WTC11 (cell line): ENCODE data around the gene HMCN1. TPM values are rescaled to one million over a fixed set of nuclear protein-coding genes. Genes with fewer than 3 reads are reported as not detected.

Experiments
- ATAC-seq: fragments of 200-7000 bp; cut with Tn5 transposase; 2 replicates; pipeline ENCODE4 v1.10.0; 2021; ENCODE audit warnings: mild to moderate bottlenecking, moderate library complexity
- CTCF ChIA-PET: fragments of 300-600 bp; sonication (Branson Sonifier 250); formaldehyde crosslinking; loops from one replicate; lab custom pipeline; 2021; ENCODE audit warnings: antibody characterized with exemption; lab: Charles Lee
- POLR2A ChIA-PET: fragments of 350-600 bp; sonication (Branson Sonifier 250); formaldehyde crosslinking; loops from one replicate; lab custom pipeline; 2021; ENCODE audit warnings: antibody characterized with exemption; lab: Charles Lee
- DNase-seq: peaks from one replicate; pipeline ENCODE4 v3.0.0; 2021; ENCODE audit warnings: low spot score
- H3K27ac Mint-ChIP-seq: 2 replicates; pipeline ENCODE4 v1.8.0; 2021; ENCODE audit warnings: mixed read lengths
- H3K27me3 Mint-ChIP-seq: 2 replicates; pipeline ENCODE4 v1.8.0; 2021; ENCODE audit warnings: low read depth, mild to moderate bottlenecking, moderate library complexity, mixed read lengths
- H3K36me3 Mint-ChIP-seq: 2 replicates; pipeline ENCODE4 v1.8.0; 2021; ENCODE audit warnings: mixed read lengths
- H3K4me1 Mint-ChIP-seq: 2 replicates; pipeline ENCODE4 v1.8.0; 2022; ENCODE audit warnings: mixed read lengths
- H3K4me3 Mint-ChIP-seq: 2 replicates; pipeline ENCODE4 v1.8.0; 2021; ENCODE audit warnings: mild to moderate bottlenecking, moderate library complexity, mixed read lengths
- H3K9me3 Mint-ChIP-seq: 2 replicates; pipeline ENCODE4 v1.8.0; 2021; ENCODE audit warnings: mixed read lengths
- EMX1 ChIP-seq: fragments of 250-450 bp; sonication (Bioruptor Pico); IDR thresholded peaks from 2 replicates; pipeline ENCODE4 v1.8.0; 2021; ENCODE audit warnings: mild to moderate bottlenecking
- ERG ChIP-seq: fragments of 250-450 bp; sonication (Bioruptor Pico); IDR thresholded peaks from 2 replicates; pipeline ENCODE4 v1.8.0; 2021; ENCODE audit warnings: mild to moderate bottlenecking
- FOXP1 ChIP-seq: sonication (generic); formaldehyde crosslinking; IDR thresholded peaks from 2 replicates; pipeline ENCODE4 v1.8.0; 2022; ENCODE audit warnings: missing genetic modification reagents, mild to moderate bottlenecking, moderate library complexity, borderline replicate concordance
- NR3C1 ChIP-seq: sonication (generic); formaldehyde crosslinking; conservative IDR thresholded peaks from 2 replicates; pipeline ENCODE4 v1.8.1; 2023; ENCODE audit warnings: low read depth, mild to moderate bottlenecking, missing genetic modification reagents
- TEAD1 ChIP-seq: sonication (generic); formaldehyde crosslinking; IDR thresholded peaks from 2 replicates; pipeline ENCODE4 v1.8.0; 2022; ENCODE audit warnings: mild to moderate bottlenecking, missing genetic modification reagents
- ZNF121 ChIP-seq: sonication (generic); formaldehyde crosslinking; IDR thresholded peaks from 2 replicates; pipeline ENCODE4 v1.8.0; 2023; ENCODE audit warnings: missing genetic modification reagents
- ZNF138 ChIP-seq: sonication (generic); formaldehyde crosslinking; conservative IDR thresholded peaks from 2 replicates; pipeline ENCODE4 v1.8.1; 2022; ENCODE audit warnings: mild to moderate bottlenecking, moderate library complexity, missing genetic modification reagents
- total RNA-seq: library from RNA; stranded (reverse); gene quantifications from 3 replicates; pipeline ENCODE4 v1.2.3, GENCODE V29; 2021
- TF ChIP-seq, protein P1 (sequence below): sonication (generic); formaldehyde crosslinking; IDR thresholded peaks from 2 replicates; pipeline ENCODE4 v1.8.1; 2022; ENCODE audit warnings: low read depth, missing genetic modification reagents, borderline replicate concordance
- TF ChIP-seq, protein P2 (sequence below): sonication (generic); formaldehyde crosslinking; IDR thresholded peaks from 2 replicates; pipeline ENCODE4 v1.8.1; 2022; ENCODE audit warnings: missing genetic modification reagents, borderline replicate concordance
- TF ChIP-seq, protein P3 (sequence below): sonication (generic); formaldehyde crosslinking; conservative IDR thresholded peaks from 2 replicates; pipeline ENCODE4 v1.8.1; 2023; ENCODE audit warnings: mild to moderate bottlenecking, low read depth, missing genetic modification reagents, moderate library complexity
- TF ChIP-seq, protein P4 (sequence below): fragments of 250-450 bp; sonication (Bioruptor Pico); IDR thresholded peaks from 2 replicates; pipeline ENCODE4 v1.9.0; 2021; ENCODE audit warnings: mild to moderate bottlenecking
- TF ChIP-seq, protein P5 (sequence below): sonication (generic); formaldehyde crosslinking; IDR thresholded peaks from 2 replicates; pipeline ENCODE4 v1.8.0; 2022; ENCODE audit warnings: mild to moderate bottlenecking, missing genetic modification reagents
- TF ChIP-seq, protein P6 (sequence below): sonication (generic); formaldehyde crosslinking; IDR thresholded peaks from 2 replicates; pipeline ENCODE4 v1.8.0; 2022; ENCODE audit warnings: mild to moderate bottlenecking, missing genetic modification reagents

Gene HMCN1
- total RNA-seq, 1 experiment from 2014 or later, result 5.6 TPM

GRCh38 chr1:185808631-185809030, 74.4 kb downstream of the HMCN1 start:
- no peaks in the 10 kb centered on the region for H3K27me3 Mint-ChIP-seq

More at GRCh38 chr1:185808631-185809030, 74.4 kb downstream of the HMCN1 start:
- H3K4me1 Mint-ChIP-seq, result peaks cover 25% of the 10 kb centered on the region
- H3K4me3 Mint-ChIP-seq, result no peak overlapping the region
- H3K36me3 Mint-ChIP-seq, result no peaks in the 10 kb centered on the region
- TF ChIP-seq, protein P1, sequence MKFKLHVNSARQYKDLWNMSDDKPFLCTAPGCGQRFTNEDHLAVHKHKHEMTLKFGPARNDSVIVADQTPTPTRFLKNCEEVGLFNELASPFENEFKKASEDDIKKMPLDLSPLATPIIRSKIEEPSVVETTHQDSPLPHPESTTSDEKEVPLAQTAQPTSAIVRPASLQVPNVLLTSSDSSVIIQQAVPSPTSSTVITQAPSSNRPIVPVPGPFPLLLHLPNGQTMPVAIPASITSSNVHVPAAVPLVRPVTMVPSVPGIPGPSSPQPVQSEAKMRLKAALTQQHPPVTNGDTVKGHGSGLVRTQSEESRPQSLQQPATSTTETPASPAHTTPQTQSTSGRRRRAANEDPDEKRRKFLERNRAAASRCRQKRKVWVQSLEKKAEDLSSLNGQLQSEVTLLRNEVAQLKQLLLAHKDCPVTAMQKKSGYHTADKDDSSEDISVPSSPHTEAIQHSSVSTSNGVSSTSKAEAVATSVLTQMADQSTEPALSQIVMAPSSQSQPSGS (CRISPR knock-in tag), result no peak
- TF ChIP-seq, protein P2, sequence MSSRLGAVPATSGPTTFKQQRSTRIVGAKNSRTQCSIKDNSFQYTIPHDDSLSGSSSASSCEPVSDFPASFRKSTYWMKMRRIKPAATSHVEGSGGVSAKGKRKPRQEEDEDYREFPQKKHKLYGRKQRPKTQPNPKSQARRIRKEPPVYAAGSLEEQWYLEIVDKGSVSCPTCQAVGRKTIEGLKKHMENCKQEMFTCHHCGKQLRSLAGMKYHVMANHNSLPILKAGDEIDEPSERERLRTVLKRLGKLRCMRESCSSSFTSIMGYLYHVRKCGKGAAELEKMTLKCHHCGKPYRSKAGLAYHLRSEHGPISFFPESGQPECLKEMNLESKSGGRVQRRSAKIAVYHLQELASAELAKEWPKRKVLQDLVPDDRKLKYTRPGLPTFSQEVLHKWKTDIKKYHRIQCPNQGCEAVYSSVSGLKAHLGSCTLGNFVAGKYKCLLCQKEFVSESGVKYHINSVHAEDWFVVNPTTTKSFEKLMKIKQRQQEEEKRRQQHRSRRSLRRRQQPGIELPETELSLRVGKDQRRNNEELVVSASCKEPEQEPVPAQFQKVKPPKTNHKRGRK (CRISPR knock-in tag), result no peak
- no peak for TF ChIP-seq ZNF121
- no peak for TF ChIP-seq NR3C1 (CRISPR knock-in tag)
- no peak for TF ChIP-seq EMX1 (CRISPR knock-in tag)
- TF ChIP-seq, protein P3, sequence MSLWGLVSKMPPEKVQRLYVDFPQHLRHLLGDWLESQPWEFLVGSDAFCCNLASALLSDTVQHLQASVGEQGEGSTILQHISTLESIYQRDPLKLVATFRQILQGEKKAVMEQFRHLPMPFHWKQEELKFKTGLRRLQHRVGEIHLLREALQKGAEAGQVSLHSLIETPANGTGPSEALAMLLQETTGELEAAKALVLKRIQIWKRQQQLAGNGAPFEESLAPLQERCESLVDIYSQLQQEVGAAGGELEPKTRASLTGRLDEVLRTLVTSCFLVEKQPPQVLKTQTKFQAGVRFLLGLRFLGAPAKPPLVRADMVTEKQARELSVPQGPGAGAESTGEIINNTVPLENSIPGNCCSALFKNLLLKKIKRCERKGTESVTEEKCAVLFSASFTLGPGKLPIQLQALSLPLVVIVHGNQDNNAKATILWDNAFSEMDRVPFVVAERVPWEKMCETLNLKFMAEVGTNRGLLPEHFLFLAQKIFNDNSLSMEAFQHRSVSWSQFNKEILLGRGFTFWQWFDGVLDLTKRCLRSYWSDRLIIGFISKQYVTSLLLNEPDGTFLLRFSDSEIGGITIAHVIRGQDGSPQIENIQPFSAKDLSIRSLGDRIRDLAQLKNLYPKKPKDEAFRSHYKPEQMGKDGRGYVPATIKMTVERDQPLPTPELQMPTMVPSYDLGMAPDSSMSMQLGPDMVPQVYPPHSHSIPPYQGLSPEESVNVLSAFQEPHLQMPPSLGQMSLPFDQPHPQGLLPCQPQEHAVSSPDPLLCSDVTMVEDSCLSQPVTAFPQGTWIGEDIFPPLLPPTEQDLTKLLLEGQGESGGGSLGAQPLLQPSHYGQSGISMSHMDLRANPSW (CRISPR knock-in tag), result no peak
- TF ChIP-seq FOXP1 (CRISPR knock-in tag), result no peak
- TF ChIP-seq ZNF138 (CRISPR knock-in tag), result no peak
- TF ChIP-seq, protein P4, sequence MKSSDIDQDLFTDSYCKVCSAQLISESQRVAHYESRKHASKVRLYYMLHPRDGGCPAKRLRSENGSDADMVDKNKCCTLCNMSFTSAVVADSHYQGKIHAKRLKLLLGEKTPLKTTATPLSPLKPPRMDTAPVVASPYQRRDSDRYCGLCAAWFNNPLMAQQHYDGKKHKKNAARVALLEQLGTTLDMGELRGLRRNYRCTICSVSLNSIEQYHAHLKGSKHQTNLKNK, result no peak
- TF ChIP-seq, protein P5, sequence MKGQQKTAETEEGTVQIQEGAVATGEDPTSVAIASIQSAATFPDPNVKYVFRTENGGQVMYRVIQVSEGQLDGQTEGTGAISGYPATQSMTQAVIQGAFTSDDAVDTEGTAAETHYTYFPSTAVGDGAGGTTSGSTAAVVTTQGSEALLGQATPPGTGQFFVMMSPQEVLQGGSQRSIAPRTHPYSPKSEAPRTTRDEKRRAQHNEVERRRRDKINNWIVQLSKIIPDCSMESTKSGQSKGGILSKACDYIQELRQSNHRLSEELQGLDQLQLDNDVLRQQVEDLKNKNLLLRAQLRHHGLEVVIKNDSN (CRISPR knock-in tag), result no peak
- TF ChIP-seq, protein P6, sequence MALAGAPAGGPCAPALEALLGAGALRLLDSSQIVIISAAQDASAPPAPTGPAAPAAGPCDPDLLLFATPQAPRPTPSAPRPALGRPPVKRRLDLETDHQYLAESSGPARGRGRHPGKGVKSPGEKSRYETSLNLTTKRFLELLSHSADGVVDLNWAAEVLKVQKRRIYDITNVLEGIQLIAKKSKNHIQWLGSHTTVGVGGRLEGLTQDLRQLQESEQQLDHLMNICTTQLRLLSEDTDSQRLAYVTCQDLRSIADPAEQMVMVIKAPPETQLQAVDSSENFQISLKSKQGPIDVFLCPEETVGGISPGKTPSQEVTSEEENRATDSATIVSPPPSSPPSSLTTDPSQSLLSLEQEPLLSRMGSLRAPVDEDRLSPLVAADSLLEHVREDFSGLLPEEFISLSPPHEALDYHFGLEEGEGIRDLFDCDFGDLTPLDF (CRISPR knock-in tag), result no peak
- TF ChIP-seq ERG (CRISPR knock-in tag), result no peak
- TF ChIP-seq TEAD1 (CRISPR knock-in tag), result no peak
- TF ChIP-seq, all 79 proteins: peak for 0
- ATAC-seq (no peak), DNase-seq (no peak)
- no peaks in the 10 kb centered on the region for H3K9me3 Mint-ChIP-seq
- no peak overlapping the region for H3K27ac Mint-ChIP-seq
- ChIA-PET POLR2A (no interaction called here), CTCF (no interaction called here)
